Measurements from ENCODE around the gene FARP1. TPM values are rescaled to one million over a fixed set of nuclear protein-coding genes. Genes with fewer than 3 reads are reported as not detected.

FARP1 gene
- total and polyA plus RNA-seq, 2 of the 8 experiments (the other 6 are each of a cell fraction or from before 2014, with no cell fraction given), result 24.7 to 104 TPM

- WGBS, 2 experiments (ENCODE audit: extremely low coverage in 1 of 2, insufficient coverage in 1 of 2, insufficient read length in 1 of 2, insufficient replicate concordance in 2 of 2, low coverage in 1 of 2, low lambda C conversion rate in 2 of 2, missing lambda C conversion rate in 1 of 2), result 86% methylated on average over 8 of the region's 8 CpGs; no CpG with 5 or more reads in 1 of the 2 experiments
- Histone ChIP-seq H3K9ac (replicated peaks in 1 of 4; ENCODE audit: extremely low read depth in 1 of 4, low read depth in 3 of 4, low read length in 3 of 4) (0 out of 7 replicates have a peak overlapping the region, but pooled peaks of 1 of the 4 experiments have one; percentile 29), H4K20me1 (replicated peaks in 1 of 2; ENCODE audit: control insufficient read depth in 1 of 2, insufficient read depth in 2 of 2, low read length in 2 of 2) (peaks cover 4 to 15% of the 10 kb centered on the region in 2 experiments), H3K56ac (replicated peaks; ENCODE audit: insufficient read length, low read depth, low read length) (no peak overlapping the region), H3K36me3 (ENCODE audit: control insufficient read depth in 2 of 4, insufficient read depth in 4 of 4, low read length in 3 of 4) (peaks cover 0 to 7% (median 2%) of the 10 kb centered on the region in 4 experiments; a peak in 1 of 8 replicates), H2BK120ac (replicated peaks; ENCODE audit: low read depth, low read length) (no peak overlapping the region), H4K8ac (ENCODE audit: extremely low read depth, insufficient read depth, low read length) (no peak overlapping the region), H4K5ac (ENCODE audit: insufficient read length, low read depth, low read length) (no peak overlapping the region), H3K18ac (ENCODE audit: extremely low read depth, low read length) (no peak overlapping the region), H3K4ac (replicated peaks; ENCODE audit: insufficient read length, low read depth, low read length) (no peak overlapping the region), H3K4me2 (ENCODE audit: insufficient read depth in 1 of 2, low read depth in 2 of 2, low read length in 2 of 2) (no peak overlapping the region), H2AK5ac (ENCODE audit: low read depth, low read length) (no peak overlapping the region), H3K27me3 (replicated peaks in 1 of 4; ENCODE audit: control insufficient read depth in 3 of 4, extremely low read depth in 1 of 4, insufficient read depth in 3 of 4, low read length in 3 of 4) (no peaks in the 10 kb centered on the region), H3K23ac (ENCODE audit: insufficient read length) (no peak overlapping the region), H4K91ac (replicated peaks; ENCODE audit: insufficient read length, low read length) (no peak overlapping the region), H2BK5ac (ENCODE audit: low read depth, low read length) (no peak overlapping the region), H2BK15ac (ENCODE audit: low read length) (no peak overlapping the region), H2AFZ (ENCODE audit: low read length) (no peak overlapping the region), H3K23me2 (ENCODE audit: low read depth, low read length) (no peaks in the 10 kb centered on the region), H3K27ac (ENCODE audit: low read depth, low read length) (no peak overlapping the region), H3K4me3 (ENCODE audit: extremely low read depth in 1 of 4, insufficient read depth in 2 of 4, low read depth in 3 of 4, low read length in 4 of 4) (no peak overlapping the region), H2BK20ac (ENCODE audit: low read length) (no peak overlapping the region), H3K79me1 (ENCODE audit: low read depth, low read length) (peaks cover 25% of the 10 kb centered on the region), H3K4me1 (replicated peaks in 1 of 4; ENCODE audit: control insufficient read depth in 3 of 4, insufficient read depth in 4 of 4, low read length in 3 of 4) (peaks cover 4 to 16% (median 10%) of the 10 kb centered on the region in 4 experiments), H3K14ac (ENCODE audit: insufficient read length) (no peak overlapping the region), H3K79me2 (ENCODE audit: control insufficient read depth in 1 of 2, insufficient read depth in 2 of 2, low read length in 2 of 2) (peaks cover 1 to 82% of the 10 kb centered on the region in 2 experiments; a peak in 3 of 4 replicates), H2BK12ac (ENCODE audit: low read depth, low read length) (no peak overlapping the region), H3K9me3 (ENCODE audit: insufficient read depth in 2 of 2, low read depth in 1 of 2, low read length in 1 of 2) (0 out of 4 replicates have a peak, but pooled peaks cover 0 to 2% of the 10 kb centered on the region in 2 experiments)
- ChIA-PET CTCF (ENCODE audit: partially characterized antibody) (interaction anchor here (0.8 to 1.6 kb wide), 5 partner anchors 10 to 157 kb away, joined by 3 to 7 read pairs (median 4); no protein-coding TSS in a partner anchor), POLR2A (ENCODE audit: partially characterized antibody) (interaction anchor here (0.9 kb wide), 1 partner anchor 25 kb away, joined by 3 read pairs; no protein-coding TSS in a partner anchor)
- DNase-seq (ENCODE audit: low read depth in 1 of 2, low spot score in 2 of 2), result no peak
- no peak for FAIRE-seq
- TF ChIP-seq EZH2 (IDR thresholded peaks at IDR 0.05; ENCODE audit: low read depth, low read length, severe bottlenecking) (no peak), SRF (IDR thresholded peaks at IDR 0.05; ENCODE audit: low read depth, low read length) (no peak), PHF8 (conservative IDR thresholded peaks at IDR 0.05; ENCODE audit: low read depth, low read length) (no peak), RFX5 (IDR thresholded peaks at IDR 0.05; ENCODE audit: borderline replicate concordance, low read depth, low read length) (no peak), YY1 (IDR thresholded peaks at IDR 0.05; ENCODE audit: low read depth, low read length) (no peak), NRF1 (IDR thresholded peaks at IDR 0.05; ENCODE audit: low read depth, low read length) (no peak), SIRT6 (IDR thresholded peaks at IDR 0.05; ENCODE audit: low read length) (no peak), SP1 (IDR thresholded peaks at IDR 0.05; ENCODE audit: low read depth, low read length) (no peak), CTBP2 (IDR thresholded peaks at IDR 0.05; ENCODE audit: borderline replicate concordance, insufficient read depth, insufficient read length, low read length) (no peak), KDM4A (IDR thresholded peaks at IDR 0.05; ENCODE audit: low read depth, low read length, severe bottlenecking) (no peak), TAF1 (IDR thresholded peaks at IDR 0.05; ENCODE audit: low read depth, low read length) (no peak)
- TF ChIP-seq, protein P1, sequence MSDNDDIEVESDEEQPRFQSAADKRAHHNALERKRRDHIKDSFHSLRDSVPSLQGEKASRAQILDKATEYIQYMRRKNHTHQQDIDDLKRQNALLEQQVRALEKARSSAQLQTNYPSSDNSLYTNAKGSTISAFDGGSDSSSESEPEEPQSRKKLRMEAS (IDR thresholded peaks at IDR 0.05), result no peak
- TF ChIP-seq, protein P2, sequence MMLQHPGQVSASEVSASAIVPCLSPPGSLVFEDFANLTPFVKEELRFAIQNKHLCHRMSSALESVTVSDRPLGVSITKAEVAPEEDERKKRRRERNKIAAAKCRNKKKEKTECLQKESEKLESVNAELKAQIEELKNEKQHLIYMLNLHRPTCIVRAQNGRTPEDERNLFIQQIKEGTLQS (IDR thresholded peaks at IDR 0.05; ENCODE audit: insufficient read depth, low read depth, low read length), result no peak
Observed at GRCh38 chr13:98496966-98497365, 354.1 kb downstream of the FARP1 start.

Data from H1 (cell line).